PC-9 (cell line): ENCODE results near the gene CNFN. TPM values are rescaled to one million over a fixed set of nuclear protein-coding genes. Genes with fewer than 3 reads are reported as not detected.

ENCODE experiments used
- BruUV-seq: library from RNA; stranded (reverse); fragments of 400-500 nt; replicated peaks from 2 replicates; lab custom pipeline; 2021; lab: Mats Ljungman, UMichigan
- CTCF ChIA-PET: fragments of 300-600 bp; sonication (Branson Sonifier 250); formaldehyde crosslinking; loops from one replicate; lab custom pipeline; 2022; ENCODE audit warnings: antibody characterized with exemption; lab: Charles Lee
- POLR2A ChIA-PET: fragments of 300-600 bp; sonication (Branson Sonifier 250); formaldehyde crosslinking; loops from one replicate; lab custom pipeline; 2022; ENCODE audit warnings: antibody characterized with exemption; ENCODE audit not compliant: unreplicated experiment; lab: Charles Lee
- DNase-seq, 2 experiments: peaks; one replicate each; pipeline versions ENCODE4 v3.0.0 to v3.0.0-alpha.2; 2015 to 2022; ENCODE audit warnings: mixed read lengths in 1 of 2
- H2AFZ ChIP-seq: fragments of 200-600 bp; sonication (generic); 2 replicates; pipeline ENCODE4 v1.8.1; 2017; ENCODE audit warnings: antibody characterized with exemption
- H3F3A ChIP-seq: fragments of 200-600 bp; sonication (generic); 2 replicates; pipeline ENCODE4 v1.8.1; 2017; ENCODE audit warnings: antibody characterized with exemption, mild to moderate bottlenecking, low read depth; ENCODE audit not compliant: insufficient read depth
- H3K27ac ChIP-seq: fragments of 200-600 bp; sonication (generic); 2 replicates; pipeline ENCODE4 v1.6.1; 2016; ENCODE audit warnings: mixed run types
- H3K27me3 ChIP-seq: fragments of 200-600 bp; sonication (generic); 2 replicates; pipeline ENCODE4 v1.6.1; 2016; ENCODE audit warnings: low read depth, mixed run types; ENCODE audit not compliant: insufficient read depth
- H3K36me3 ChIP-seq: fragments of 200-600 bp; sonication (generic); 2 replicates; pipeline ENCODE4 v1.6.1; 2016; ENCODE audit warnings: low read depth, mixed run types
- H3K4me1 ChIP-seq: fragments of 200-600 bp; sonication (generic); replicated peaks from 2 replicates; pipeline ENCODE4 v1.6.1; 2016; ENCODE audit warnings: mixed run types; ENCODE audit not compliant: insufficient read depth
- H3K4me2 ChIP-seq: fragments of 200-600 bp; sonication (generic); 2 replicates; pipeline ENCODE4 v1.6.1; 2017; ENCODE audit warnings: mixed run types
- H3K4me3 ChIP-seq: fragments of 200-600 bp; sonication (generic); 2 replicates; pipeline ENCODE4 v1.6.1; 2016; ENCODE audit warnings: mixed run types
- H3K79me2 ChIP-seq: fragments of 200-600 bp; sonication (generic); 2 replicates; pipeline ENCODE4 v1.6.1; 2017; ENCODE audit warnings: low read depth, mixed run types
- H3K9me2 ChIP-seq: fragments of 200-600 bp; sonication (generic); 2 replicates; pipeline ENCODE4 v1.8.1; 2017; ENCODE audit warnings: mild to moderate bottlenecking; ENCODE audit not compliant: insufficient read depth
- H3K9me3 ChIP-seq: fragments of 200-600 bp; sonication (generic); 2 replicates; pipeline ENCODE4 v1.8.1; 2016; ENCODE audit warnings: low read depth; ENCODE audit not compliant: insufficient read depth
- H4K20me1 ChIP-seq: fragments of 200-600 bp; sonication (generic); 2 replicates; pipeline ENCODE4 v1.8.1; 2017; ENCODE audit not compliant: insufficient read depth
- CTCF ChIP-seq: fragments of 200-600 bp; sonication (generic); conservative IDR thresholded peaks from 2 replicates; pipeline ENCODE4 v1.6.1; 2017; ENCODE audit warnings: mixed run types, antibody characterized with exemption, mild to moderate bottlenecking, moderate library complexity
- EZH2 ChIP-seq: fragments of 200-600 bp; sonication (generic); IDR thresholded peaks from 2 replicates; pipeline ENCODE4 v1.8.0; 2017; ENCODE audit warnings: antibody characterized with exemption, low read depth
- intact Hi-C: fragments of 100-400 bp; cut with micrococcal nuclease; formaldehyde crosslinking; loops from one replicate; pipeline ENCODE4 v1.10.0; 2022; ENCODE audit not compliant: unreplicated experiment
- total RNA-seq: library from RNA; stranded (reverse); gene quantifications from 2 replicates; pipeline ENCODE4 v1.2.3, GENCODE V29; 2021

The CNFN gene
- total RNA-seq, 1 experiment from 2014 or later: 4.9 TPM

GRCh38 chr19:42433503-42434260 is 43.6 kb upstream of the CNFN start:
- Histone ChIP-seq H3K4me2 (peak overlapping the region; percentile 53), H3K4me1 (peaks cover 9% of the 10 kb centered on the region), H4K20me1 (no peaks in the 10 kb centered on the region), H3K9me2 (no peaks in the 10 kb centered on the region), H3K27ac (peak overlapping the region; percentile 45), H3K9me3 (no peaks in the 10 kb centered on the region), H3K4me3 (no peak overlapping the region), H3K27me3 (no peaks in the 10 kb centered on the region), H3K79me2 (no peaks in the 10 kb centered on the region), H3K36me3 (no peaks in the 10 kb centered on the region), H2AFZ (peak overlapping the region; percentile 63; the same call in 1 of the 2 replicates), H3F3A (peaks cover 4% of the 10 kb centered on the region; the same call in 1 of the 2 replicates)
- intact Hi-C loops: loop anchor here (1.0 to 5.0 kb wide), 4 partner anchors 106 to 325 kb away; partner anchors contain the start of genes GSK3A and MEGF8
- POLR2A ChIA-PET: interaction anchor here (0.6 kb wide), 1 partner anchor 25 kb away, joined by 9 read pairs; no protein-coding TSS in a partner anchor
- no TSS peak for BruUV-seq
- CTCF ChIA-PET: interaction anchor here (0.5 to 0.8 kb wide), 2 partner anchors 32 to 567 kb away, joined by 3 read pairs; no protein-coding TSS in a partner anchor
- peak; percentile 55 to 76 for DNase-seq
- TF ChIP-seq EZH2 (no peak), CTCF (peak; percentile 78)

DNA sequence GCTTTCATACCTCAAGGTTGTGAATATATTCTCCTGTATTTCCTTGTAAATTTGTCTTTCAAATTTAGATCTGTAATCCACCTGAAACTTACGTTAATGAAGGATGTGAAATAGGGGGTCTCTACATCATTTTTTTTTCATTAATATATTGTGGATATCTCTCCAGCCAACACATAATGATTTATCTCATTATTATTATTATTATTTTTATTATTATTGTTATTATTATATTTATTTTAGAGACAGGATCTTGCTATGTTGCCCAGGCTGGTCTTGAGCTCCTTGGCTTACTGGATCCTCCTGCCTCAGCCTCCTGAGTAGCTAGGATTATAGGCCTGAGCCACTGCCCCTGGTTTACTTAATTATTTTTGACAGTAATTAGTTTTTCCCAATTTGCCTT is 41.4 kb upstream of the CNFN start:
- peaks cover 7% of the 10 kb centered on the region for H3K4me1 ChIP-seq
- H3K79me2 ChIP-seq: no peaks in the 10 kb centered on the region
- TF ChIP-seq EZH2: no peak
- TF ChIP-seq CTCF: no peak
- H3K27ac ChIP-seq: no peak overlapping the region
- no TSS peak for BruUV-seq
- no peaks in the 10 kb centered on the region for H3K27me3 ChIP-seq
- ChIA-PET POLR2A (no interaction called here), CTCF (interaction anchor here (0.6 kb wide), 1 partner anchor 124 kb away, joined by 3 read pairs; no protein-coding TSS in a partner anchor)
- no peaks in the 10 kb centered on the region for H3K9me3 ChIP-seq
- no peak overlapping the region for H2AFZ ChIP-seq
- no peak overlapping the region for H3K4me2 ChIP-seq
- no peak for DNase-seq
- H3F3A ChIP-seq: peaks cover 5% of the 10 kb centered on the region; the same call in 1 of the 2 replicates
- intact Hi-C loops: loop anchor here (5.0 kb wide), 2 partner anchors 104 to 189 kb away; partner anchors contain the start of genes GSK3A and MEGF8
- no peak overlapping the region for H3K4me3 ChIP-seq
- no peaks in the 10 kb centered on the region for H3K36me3 ChIP-seq
- H3K9me2 ChIP-seq: no peaks in the 10 kb centered on the region
- H4K20me1 ChIP-seq: no peaks in the 10 kb centered on the region

GRCh38 chr19:42428676-42429075 is 38.6 kb upstream of the CNFN start:
- CTCF ChIA-PET: no interaction called here
- no peaks in the 10 kb centered on the region for H3K79me2 ChIP-seq
- intact Hi-C loops: no loop called here

More at GRCh38 chr19:42428676-42429075, 38.6 kb upstream of the CNFN start:
- no peaks in the 10 kb centered on the region for H3K36me3 ChIP-seq
- H4K20me1 ChIP-seq: no peaks in the 10 kb centered on the region
- BruUV-seq: no TSS peak
- no peaks in the 10 kb centered on the region for H3K9me3 ChIP-seq
- no peak overlapping the region for H3K4me2 ChIP-seq
- no peaks in the 10 kb centered on the region for H3K27me3 ChIP-seq
- H2AFZ ChIP-seq: no peak overlapping the region
- TF ChIP-seq EZH2 (no peak), CTCF (no peak)
- peaks cover 8% of the 10 kb centered on the region; the same call in 1 of the 2 replicates for H3F3A ChIP-seq
- no peak overlapping the region for H3K27ac ChIP-seq
- POLR2A ChIA-PET: no interaction called here
- no peaks in the 10 kb centered on the region for H3K9me2 ChIP-seq
- peaks cover 7% of the 10 kb centered on the region for H3K4me1 ChIP-seq
- no peak overlapping the region for H3K4me3 ChIP-seq
- DNase-seq: no peak
